MCF 10A (cell line): ENCODE data around the gene ARMS2. TPM values are rescaled to one million over a fixed set of nuclear protein-coding genes. Genes with fewer than 3 reads are reported as not detected.

Experiments used
- BruUV-seq: library from RNA; stranded (reverse); fragments of 400-500 nt; replicated peaks from 2 replicates; lab custom pipeline; 2021; lab: Mats Ljungman, UMichigan
- CTCF ChIA-PET: fragments of 300-600 bp; sonication (Branson Sonifier 250); formaldehyde crosslinking; extraction: SDS; loops from one replicate; lab custom pipeline; 2021; ENCODE audit warnings: antibody characterized with exemption, inconsistent platforms; lab: Yijun Ruan, JAX
- POLR2A ChIA-PET: fragments of 300-600, 350-650 bp; sonication (Branson Sonifier 250); formaldehyde crosslinking; extraction: SDS; loops from one replicate; lab custom pipeline; 2020; ENCODE audit warnings: antibody characterized with exemption, inconsistent platforms; lab: Yijun Ruan, JAX
- DNase-seq: peaks from one replicate; pipeline ENCODE4 v3.0.0-alpha.2; 2018; ENCODE audit not compliant: unreplicated experiment
- H3K27ac Mint-ChIP-seq: one replicate; pipeline ENCODE4 v1.8.0; 2022; ENCODE audit warnings: mild to moderate bottlenecking, low read depth, mixed read lengths; ENCODE audit not compliant: unreplicated experiment
- H3K27me3 Mint-ChIP-seq: one replicate; pipeline ENCODE4 v1.8.0; 2022; ENCODE audit warnings: mixed read lengths; ENCODE audit not compliant: insufficient read depth, unreplicated experiment
- H3K36me3 Mint-ChIP-seq: one replicate; pipeline ENCODE4 v1.8.0; 2022; ENCODE audit warnings: mild to moderate bottlenecking, moderate library complexity, mixed read lengths; ENCODE audit not compliant: insufficient read depth, unreplicated experiment
- H3K4me1 Mint-ChIP-seq: one replicate; pipeline ENCODE4 v1.8.0; 2022; ENCODE audit warnings: mixed read lengths; ENCODE audit not compliant: insufficient read depth, unreplicated experiment
- H3K4me3 Mint-ChIP-seq: one replicate; pipeline ENCODE4 v1.8.0; 2022; ENCODE audit warnings: mild to moderate bottlenecking, moderate library complexity, mixed read lengths; ENCODE audit not compliant: unreplicated experiment
- H3K9me3 Mint-ChIP-seq: one replicate; pipeline ENCODE4 v1.8.0; 2022; ENCODE audit warnings: mixed read lengths; ENCODE audit not compliant: unreplicated experiment
- CTCF ChIP-seq: fragments of 200-600 bp; IDR thresholded peaks from one replicate; pipeline ENCODE4 v1.8.0; 2022; ENCODE audit warnings: antibody characterized with exemption, mild to moderate bottlenecking; ENCODE audit not compliant: unreplicated experiment
- intact Hi-C: fragments of 100-400 bp; cut with micrococcal nuclease; formaldehyde crosslinking; loops from 2 replicates; pipeline ENCODE4 v1.14.1; 2022
- total RNA-seq: library from RNA; stranded (reverse); gene quantifications from 2 replicates; pipeline ENCODE4 v1.2.3, GENCODE V29; 2022

Gene ARMS2
- total RNA-seq, 1 experiment from 2014 or later = not detected

- no TSS peak for BruUV-seq
- no peak overlapping the region for H3K27ac Mint-ChIP-seq
- H3K4me3 Mint-ChIP-seq = no peak overlapping the region
- H3K36me3 Mint-ChIP-seq = peaks cover 43% of the 10 kb centered on the region
- no peak for DNase-seq
- no peaks in the 10 kb centered on the region for H3K27me3 Mint-ChIP-seq
- CTCF ChIA-PET = interaction anchor here (0.5 to 1.0 kb wide), 2 partner anchors 23 to 34 kb away, joined by 3 read pairs; no protein-coding TSS in a partner anchor
- POLR2A ChIA-PET = interaction anchor here (0.7 to 15.0 kb wide), 2 partner anchors 19 to 38 kb away, joined by 3 to 291 read pairs; partner anchors contain the start of gene HTRA1
- TF ChIP-seq CTCF = no peak
- intact Hi-C loops = no loop called here
- peaks cover 27% of the 10 kb centered on the region for H3K4me1 Mint-ChIP-seq
- H3K9me3 Mint-ChIP-seq = no peaks in the 10 kb centered on the region
These were observed 32.8 kb downstream of the ARMS2 start for GRCh38 chr10:122487174-122487765.

GRCh38 chr10:122490268-122490667, 35.8 kb downstream of the ARMS2 start:
- BruUV-seq = no TSS peak
- Mint-ChIP-seq H3K27me3 (no peaks in the 10 kb centered on the region), H3K4me3 (no peak overlapping the region), H3K27ac (peak overlapping the region; percentile 86), H3K9me3 (no peaks in the 10 kb centered on the region), H3K4me1 (peaks cover 47% of the 10 kb centered on the region), H3K36me3 (peaks cover 51% of the 10 kb centered on the region)
- intact Hi-C loops = no loop called here
- ChIA-PET CTCF (interaction anchor here (1.2 to 5.2 kb wide), 3 partner anchors 16 to 75 kb away, joined by 3 to 34 read pairs (median 4); no protein-coding TSS in a partner anchor), POLR2A (interaction anchor here (0.7 to 15.0 kb wide), 8 partner anchors 9 to 116 kb away, joined by 7 to 291 read pairs (median 12); partner anchors contain the start of genes HTRA1 and PLEKHA1)
- no peak for TF ChIP-seq CTCF
- DNase-seq = no peak

GRCh38 chr10:122490786-122491680, 36.6 kb downstream of the ARMS2 start:
- peaks cover 55% of the 10 kb centered on the region for H3K4me1 Mint-ChIP-seq
- peak overlapping the region; percentile 86 for H3K27ac Mint-ChIP-seq
- H3K36me3 Mint-ChIP-seq = peaks cover 59% of the 10 kb centered on the region

More at GRCh38 chr10:122490786-122491680, 36.6 kb downstream of the ARMS2 start:
- Mint-ChIP-seq H3K27me3 (no peaks in the 10 kb centered on the region), H3K9me3 (no peaks in the 10 kb centered on the region), H3K4me3 (peak overlapping the region; percentile 40)
- no peak for TF ChIP-seq CTCF
- ChIA-PET POLR2A (interaction anchor here (0.9 to 15.0 kb wide), 18 partner anchors 9 to 663 kb away, joined by 3 to 291 read pairs (median 6); partner anchors contain the start of genes BUB3, HTRA1 and PLEKHA1), CTCF (interaction anchor here (0.6 to 5.2 kb wide), 9 partner anchors 8 to 224 kb away, joined by 3 to 34 read pairs (median 4); no protein-coding TSS in a partner anchor)
- DNase-seq = peak; percentile 85
- intact Hi-C loops = no loop called here
- no TSS peak for BruUV-seq
